Activated T-helper 1 cell treated with anti-CD3 and anti-CD28 coated beads, Interleukin-12 subunit alpha, Interleukin-12 subunit beta, Interleukin-2, Interleukin-4 antibody, amounts not matched to agents 30 ng/mL and 10 ng/mL and 1 ng/mL, durations not matched to agents 14 hours and 24 hours and 36 hours (primary cell): Measurements from ENCODE around the gene DNAH1. TPM values are rescaled to one million over a fixed set of nuclear protein-coding genes. Genes with fewer than 3 reads are reported as not detected.

Source experiments
- DNase-seq: peaks from one replicate; pipeline ENCODE4 v3.0.0; 2021; ENCODE audit warnings: low spot score
- H3K27ac Mint-ChIP-seq: one replicate; pipeline ENCODE4 v1.8.0; 2021; ENCODE audit warnings: mild to moderate bottlenecking, mixed read lengths
- H3K27me3 Mint-ChIP-seq: one replicate; pipeline ENCODE4 v1.8.0; 2022; ENCODE audit warnings: mild to moderate bottlenecking, moderate library complexity, mixed read lengths; ENCODE audit not compliant: insufficient read depth
- H3K36me3 Mint-ChIP-seq: one replicate; pipeline ENCODE4 v1.8.0; 2021; ENCODE audit warnings: low read depth, mixed read lengths
- H3K4me1 Mint-ChIP-seq: one replicate; pipeline ENCODE4 v1.8.0; 2021; ENCODE audit warnings: low read depth, mixed read lengths
- H3K4me3 Mint-ChIP-seq: one replicate; pipeline ENCODE4 v1.8.0; 2021; ENCODE audit warnings: mild to moderate bottlenecking, moderate library complexity, mixed read lengths
- H3K9me3 Mint-ChIP-seq: one replicate; pipeline ENCODE4 v1.8.0; 2021; ENCODE audit warnings: mixed read lengths
- intact Hi-C: fragments of 100-400 bp; cut with micrococcal nuclease; formaldehyde crosslinking; loops from one replicate; pipeline ENCODE4 v1.15.1; 2024
- total RNA-seq: library from RNA; stranded (reverse); gene quantifications from 2 replicates; pipeline ENCODE4 v1.2.3, GENCODE V29; 2022

The DNAH1 gene
- total RNA-seq, 1 donor from 2014 or later = 12.1 TPM

DNA sequence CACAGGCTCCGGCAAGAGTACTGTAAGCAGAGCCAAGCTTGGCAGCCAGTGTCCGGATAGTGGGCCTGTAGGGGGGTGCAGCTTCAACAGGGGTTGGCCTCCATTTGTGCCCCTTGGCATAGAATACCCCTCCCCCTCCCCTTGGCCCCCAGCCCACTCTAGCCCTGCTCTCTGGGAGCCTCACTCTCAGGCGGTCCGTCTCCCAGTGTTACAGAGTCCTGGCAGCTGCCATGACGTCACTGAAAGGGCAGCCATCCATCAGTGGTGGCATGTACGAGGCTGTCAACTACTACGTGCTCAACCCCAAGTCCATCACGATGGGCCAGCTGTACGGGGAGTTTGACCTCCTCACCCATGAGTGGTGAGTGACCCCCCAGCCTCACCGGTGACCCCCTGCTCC lies 50.4 kb downstream of the DNAH1 start:
- Mint-ChIP-seq H3K27me3 (no peaks in the 10 kb centered on the region), H3K36me3 (peaks cover 8% of the 10 kb centered on the region), H3K4me1 (no peaks in the 10 kb centered on the region), H3K9me3 (no peaks in the 10 kb centered on the region), H3K27ac (no peak overlapping the region), H3K4me3 (no peak overlapping the region)
- no peak for DNase-seq
- intact Hi-C loops = no loop called here

DNA sequence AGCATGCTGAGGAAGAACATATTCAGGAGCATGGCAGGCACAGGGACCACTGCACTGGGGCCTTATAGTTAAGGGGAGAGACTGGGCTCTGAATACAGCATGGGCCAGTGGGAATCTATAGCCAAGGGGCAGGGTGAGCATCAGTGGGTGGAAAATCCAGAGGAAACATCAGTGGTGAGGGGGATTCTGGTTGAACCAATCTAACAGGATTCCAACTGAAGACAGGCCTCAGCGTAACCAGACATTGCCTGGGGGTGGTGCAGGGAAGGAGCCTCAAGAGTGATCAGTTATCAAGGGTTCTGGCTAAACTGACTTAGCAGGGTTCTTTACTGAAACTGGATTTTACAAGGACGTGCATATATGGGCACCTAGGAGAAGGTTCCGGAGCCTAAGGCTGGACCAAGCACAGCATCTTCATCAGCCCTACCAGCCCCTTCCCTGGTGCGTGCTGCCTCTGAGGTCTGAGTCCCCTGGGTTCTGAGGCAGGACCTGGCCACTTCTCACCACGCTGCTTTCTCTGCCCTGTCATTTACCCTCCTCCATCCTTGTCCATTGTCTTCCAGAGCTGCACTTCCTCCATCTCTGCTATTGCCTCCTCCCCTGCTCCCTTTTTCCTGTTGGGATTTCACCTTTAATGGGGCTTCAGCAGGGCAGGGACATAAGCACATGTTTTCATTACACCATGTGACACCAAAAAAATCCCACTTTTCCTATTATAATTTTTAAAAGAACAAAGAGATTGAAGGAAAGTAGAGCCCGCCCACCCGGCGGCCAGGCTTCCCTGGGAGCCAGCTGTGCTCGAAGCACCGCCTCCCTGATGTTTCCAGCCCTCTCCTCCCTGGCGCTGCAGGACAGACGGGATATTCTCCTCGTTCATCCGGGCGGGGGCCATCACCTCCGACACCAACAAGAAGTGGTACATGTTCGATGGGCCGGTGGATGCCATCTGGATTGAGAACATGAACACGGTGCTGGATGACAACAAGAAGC lies 52.1 kb downstream of the DNAH1 start:
- H3K27me3 Mint-ChIP-seq = no peaks in the 10 kb centered on the region
- H3K27ac Mint-ChIP-seq = no peak overlapping the region
- H3K4me1 Mint-ChIP-seq = no peaks in the 10 kb centered on the region
- H3K4me3 Mint-ChIP-seq = no peak overlapping the region
- intact Hi-C loops = no loop called here
- H3K9me3 Mint-ChIP-seq = no peaks in the 10 kb centered on the region
- DNase-seq = no peak
- peaks cover 8% of the 10 kb centered on the region for H3K36me3 Mint-ChIP-seq

DNA sequence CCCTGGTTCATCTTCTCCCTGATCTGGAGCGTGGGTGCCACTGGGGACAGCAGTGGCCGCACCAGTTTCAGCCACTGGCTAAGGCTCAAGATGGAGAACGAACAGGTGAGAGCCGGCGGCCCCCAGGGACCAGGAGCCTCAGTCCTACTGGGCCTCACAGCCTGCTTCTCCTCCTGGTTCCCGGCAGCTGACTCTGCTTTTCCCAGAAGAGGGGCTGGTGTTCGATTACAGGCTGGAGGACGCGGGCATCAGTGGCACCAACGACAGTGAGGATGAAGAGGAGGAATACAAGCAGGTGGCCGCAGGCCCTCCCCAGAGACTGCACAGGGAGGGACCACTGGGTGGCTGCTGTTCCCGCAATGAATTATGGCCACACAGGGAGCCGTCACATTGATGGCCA lies 54.4 kb downstream of the DNAH1 start:
- peaks cover 5% of the 10 kb centered on the region for H3K4me1 Mint-ChIP-seq
- H3K36me3 Mint-ChIP-seq = peaks cover 9% of the 10 kb centered on the region
- H3K27me3 Mint-ChIP-seq = no peaks in the 10 kb centered on the region
- no peak overlapping the region for H3K27ac Mint-ChIP-seq
- intact Hi-C loops = no loop called here
- no peak for DNase-seq
- H3K4me3 Mint-ChIP-seq = no peak overlapping the region
- H3K9me3 Mint-ChIP-seq = no peaks in the 10 kb centered on the region

DNA sequence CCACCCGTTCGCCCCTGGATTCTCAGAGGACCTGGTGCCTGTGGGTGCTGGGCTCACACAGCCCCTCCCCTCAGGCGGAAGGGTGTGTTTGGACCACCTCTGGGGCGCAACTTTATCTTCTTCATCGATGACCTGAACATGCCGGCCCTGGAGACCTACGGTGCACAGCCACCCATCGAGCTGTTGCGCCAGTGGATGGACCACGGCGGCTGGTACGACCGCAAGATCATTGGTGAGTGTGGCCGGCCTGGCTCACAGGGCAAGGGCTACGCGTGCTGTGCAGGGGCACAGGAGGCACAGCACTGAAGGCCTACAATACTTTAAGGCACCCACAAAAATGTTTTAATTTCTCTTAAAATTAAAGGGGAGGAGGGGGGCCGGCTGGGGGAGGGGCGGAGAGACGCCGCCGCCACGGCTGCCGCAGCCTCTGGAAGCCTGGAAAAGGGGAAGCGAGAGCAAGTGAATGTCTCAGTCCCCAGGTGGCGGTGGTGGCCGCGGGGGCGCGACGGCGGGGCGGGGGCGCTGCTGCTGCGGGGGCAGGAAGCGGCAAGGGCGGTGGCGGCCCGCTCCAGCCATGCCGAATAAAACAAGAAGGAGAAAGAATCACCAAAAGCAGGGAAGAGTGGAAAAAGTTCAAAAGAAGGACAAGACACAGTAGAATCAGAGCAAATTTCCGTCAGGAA lies 56.8 kb downstream of the DNAH1 start:
- Mint-ChIP-seq H3K27me3 (no peaks in the 10 kb centered on the region), H3K27ac (no peak overlapping the region), H3K9me3 (no peaks in the 10 kb centered on the region), H3K4me3 (no peak overlapping the region), H3K36me3 (peaks cover 6% of the 10 kb centered on the region), H3K4me1 (peaks cover 5% of the 10 kb centered on the region)
- intact Hi-C loops = no loop called here
- no peak for DNase-seq

DNA sequence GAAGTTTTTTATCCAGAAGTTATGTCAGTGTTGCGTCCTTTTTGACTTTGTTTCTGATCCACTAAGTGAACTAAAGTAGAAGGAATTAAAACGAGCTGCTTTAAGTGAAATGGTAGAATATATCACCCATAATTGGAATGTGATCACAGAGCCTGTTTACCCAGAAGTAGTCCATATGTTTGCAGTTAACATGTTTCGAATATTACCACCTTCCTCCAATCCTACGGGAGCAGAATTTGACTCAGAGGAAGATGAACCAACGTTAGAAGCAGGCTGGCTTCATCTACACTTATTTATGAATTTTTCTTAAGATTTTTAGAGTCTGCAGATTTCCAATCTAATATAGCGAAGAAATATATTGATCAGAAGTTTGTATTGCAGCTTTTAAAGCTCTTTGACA lies 57.6 kb downstream of the DNAH1 start:
- Mint-ChIP-seq H3K9me3 (no peaks in the 10 kb centered on the region), H3K4me3 (no peak overlapping the region)

DNA sequence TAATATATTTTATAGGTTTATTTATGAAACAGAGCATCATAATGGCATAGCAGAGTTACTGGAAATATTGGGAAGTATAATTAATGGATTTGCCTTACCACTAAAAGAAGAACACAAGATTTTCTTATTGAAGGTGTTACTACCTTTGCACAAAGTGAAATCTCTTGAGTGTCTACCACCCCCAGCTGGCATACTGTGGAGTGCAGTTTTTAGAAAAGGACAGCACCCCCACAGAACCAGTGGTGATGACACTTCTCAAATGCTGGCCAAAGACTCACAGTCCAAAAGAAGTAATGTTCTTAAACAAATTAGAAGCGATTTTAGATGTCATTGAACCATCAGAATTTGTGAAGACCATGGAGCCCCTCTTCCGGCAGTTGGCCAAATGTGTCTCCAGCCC lies 58.1 kb downstream of the DNAH1 start:
- Mint-ChIP-seq H3K9me3 (no peaks in the 10 kb centered on the region), H3K36me3 (peaks cover 6% of the 10 kb centered on the region), H3K27me3 (no peaks in the 10 kb centered on the region), H3K4me3 (no peak overlapping the region), H3K27ac (no peak overlapping the region), H3K4me1 (peaks cover 5% of the 10 kb centered on the region)
- intact Hi-C loops = no loop called here
- no peak for DNase-seq

More for the DNA sequence above, 57.6 kb downstream of the DNAH1 start:
- Mint-ChIP-seq H3K27ac (no peak overlapping the region), H3K4me1 (peaks cover 5% of the 10 kb centered on the region), H3K36me3 (peaks cover 6% of the 10 kb centered on the region), H3K27me3 (no peaks in the 10 kb centered on the region)
- intact Hi-C loops = no loop called here
- DNase-seq = no peak

DNA sequence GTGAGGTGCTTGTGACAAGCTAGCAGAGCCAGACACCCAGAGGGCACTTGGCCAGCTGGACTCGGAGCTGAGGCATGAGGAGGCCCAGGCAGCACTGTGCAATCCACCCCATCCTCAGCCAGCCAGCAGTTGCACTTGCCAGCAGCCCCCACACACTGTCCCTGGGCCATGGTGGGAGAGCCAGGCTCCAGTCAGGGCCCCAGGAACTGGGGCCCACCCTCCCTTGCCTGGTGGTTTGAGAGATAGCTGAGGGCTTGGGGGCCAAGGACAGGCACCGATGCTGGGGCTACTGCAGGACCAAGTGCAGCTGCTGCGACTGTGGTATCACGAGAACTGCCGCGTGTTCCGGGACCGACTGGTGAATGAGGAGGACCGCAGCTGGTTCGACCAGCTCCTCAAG lies 63.5 kb downstream of the DNAH1 start:
- no peaks in the 10 kb centered on the region for H3K9me3 Mint-ChIP-seq

DNA sequence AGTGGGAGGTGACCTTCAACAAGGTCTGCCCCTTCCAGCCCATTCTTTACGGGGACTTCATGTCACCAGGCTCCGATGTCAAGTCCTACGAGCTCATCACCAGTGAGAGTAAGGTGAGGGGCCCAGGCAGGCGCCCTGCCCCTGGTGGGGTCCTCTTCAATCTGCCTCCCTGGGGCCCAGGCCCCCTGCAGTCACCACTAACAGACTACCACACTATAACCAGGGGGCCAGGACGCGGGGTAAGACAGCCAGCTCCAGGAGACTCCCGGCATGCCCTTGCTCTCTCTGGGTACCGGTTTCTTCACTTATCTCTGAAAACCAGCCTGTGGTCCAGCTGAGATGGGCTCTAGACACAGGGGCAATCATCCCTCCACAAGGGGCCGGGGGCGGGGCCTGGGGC lies 63.9 kb downstream of the DNAH1 start:
- no peak overlapping the region for H3K27ac Mint-ChIP-seq
- no peak overlapping the region for H3K4me3 Mint-ChIP-seq
- no peaks in the 10 kb centered on the region for H3K4me1 Mint-ChIP-seq
- H3K9me3 Mint-ChIP-seq = no peaks in the 10 kb centered on the region
- intact Hi-C loops = no loop called here
- no peak for DNase-seq
- H3K36me3 Mint-ChIP-seq = no peaks in the 10 kb centered on the region
- no peaks in the 10 kb centered on the region for H3K27me3 Mint-ChIP-seq

More for the DNA sequence above, 63.5 kb downstream of the DNAH1 start:
- intact Hi-C loops = no loop called here
- no peaks in the 10 kb centered on the region for H3K27me3 Mint-ChIP-seq
- H3K36me3 Mint-ChIP-seq = peaks cover under 1% of the 10 kb centered on the region
- H3K4me3 Mint-ChIP-seq = no peak overlapping the region
- DNase-seq = no peak
- no peaks in the 10 kb centered on the region for H3K4me1 Mint-ChIP-seq
- no peak overlapping the region for H3K27ac Mint-ChIP-seq

DNA sequence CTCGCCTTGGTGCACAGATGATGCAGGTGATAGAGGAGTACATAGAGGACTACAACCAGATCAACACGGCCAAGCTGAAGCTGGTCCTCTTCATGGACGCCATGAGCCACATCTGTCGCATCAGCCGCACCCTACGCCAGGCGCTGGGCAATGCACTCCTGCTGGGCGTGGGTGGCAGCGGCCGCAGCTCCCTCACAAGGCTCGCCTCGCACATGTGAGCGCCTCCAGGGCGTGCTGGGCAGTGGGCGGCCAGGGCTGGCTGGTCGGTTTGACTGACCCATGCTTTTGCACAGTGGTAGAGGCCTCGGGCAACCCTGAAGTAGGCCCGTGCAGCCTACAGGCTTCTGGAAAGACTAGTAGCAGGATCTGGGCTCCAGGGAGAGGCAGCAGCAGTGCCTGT lies 65.5 kb downstream of the DNAH1 start:
- no peaks in the 10 kb centered on the region for H3K9me3 Mint-ChIP-seq
- H3K4me1 Mint-ChIP-seq = no peaks in the 10 kb centered on the region
- H3K27me3 Mint-ChIP-seq = no peaks in the 10 kb centered on the region
- DNase-seq = no peak
- H3K4me3 Mint-ChIP-seq = no peak overlapping the region
- H3K27ac Mint-ChIP-seq = no peak overlapping the region
- H3K36me3 Mint-ChIP-seq = no peaks in the 10 kb centered on the region
- intact Hi-C loops = no loop called here

DNA sequence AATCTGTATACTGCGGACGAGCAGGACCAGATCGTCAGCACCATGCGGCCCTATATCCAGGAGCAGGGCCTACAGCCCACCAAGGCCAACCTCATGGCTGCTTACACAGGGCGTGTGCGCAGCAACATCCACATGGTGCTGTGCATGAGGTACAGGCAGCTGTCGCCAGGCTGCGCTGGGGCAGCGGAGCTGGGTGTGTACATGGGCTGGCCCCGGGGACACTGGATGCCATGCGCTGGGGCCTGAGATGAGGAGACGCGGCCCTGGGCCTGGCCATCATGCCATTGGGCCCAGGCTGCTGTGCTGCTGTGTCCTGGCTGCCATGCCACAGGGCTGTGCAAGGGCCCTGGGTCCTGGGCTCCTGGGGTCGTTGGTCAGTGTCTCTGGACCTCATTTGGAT lies 67.3 kb downstream of the DNAH1 start:
- intact Hi-C loops = no loop called here
- Mint-ChIP-seq H3K4me3 (no peak overlapping the region), H3K4me1 (no peaks in the 10 kb centered on the region), H3K27me3 (no peaks in the 10 kb centered on the region), H3K36me3 (no peaks in the 10 kb centered on the region), H3K27ac (no peak overlapping the region), H3K9me3 (no peaks in the 10 kb centered on the region)
- DNase-seq = no peak

DNA sequence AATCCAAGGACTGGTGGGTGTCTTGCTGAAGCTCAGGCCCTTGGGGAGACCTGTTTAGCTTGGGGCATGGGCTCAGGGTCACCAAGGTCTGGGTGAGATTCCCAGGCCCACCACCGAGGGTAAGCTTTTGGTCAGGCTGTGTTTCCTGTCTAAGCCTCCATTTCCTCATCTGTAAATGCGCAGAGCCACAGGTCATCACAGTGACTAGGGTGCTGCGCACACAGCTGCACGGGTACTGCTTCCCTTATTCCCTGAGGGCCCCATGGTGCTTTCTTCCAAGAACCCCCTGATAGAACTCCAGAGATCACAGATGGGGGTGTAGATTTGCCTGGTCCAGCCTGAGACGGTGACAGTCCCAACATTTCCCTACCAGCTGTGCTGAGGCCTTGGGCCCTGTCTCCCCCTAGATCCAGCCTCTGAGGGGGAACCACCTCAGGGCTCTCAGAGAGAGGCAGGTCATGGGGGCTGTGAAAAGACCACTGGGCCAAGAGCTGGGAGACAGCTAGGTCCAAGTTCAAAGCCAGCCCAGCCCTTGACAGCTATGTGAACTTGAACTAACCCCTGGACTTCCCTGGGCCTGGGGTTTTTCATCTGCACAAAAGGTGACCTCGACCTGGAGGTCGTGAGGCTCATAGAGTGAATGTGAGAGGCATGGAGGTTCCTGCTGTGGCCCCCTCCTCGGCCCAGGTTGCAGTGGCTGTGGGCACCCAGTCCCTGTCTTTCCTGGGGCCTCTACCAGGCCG lies 68.1 kb downstream of the DNAH1 start:
- H3K27me3 Mint-ChIP-seq = no peaks in the 10 kb centered on the region
- no peak for DNase-seq
- H3K4me1 Mint-ChIP-seq = no peaks in the 10 kb centered on the region
- H3K9me3 Mint-ChIP-seq = no peaks in the 10 kb centered on the region
- H3K27ac Mint-ChIP-seq = no peak overlapping the region
- no peaks in the 10 kb centered on the region for H3K36me3 Mint-ChIP-seq
- intact Hi-C loops = no loop called here
- H3K4me3 Mint-ChIP-seq = no peak overlapping the region

DNA sequence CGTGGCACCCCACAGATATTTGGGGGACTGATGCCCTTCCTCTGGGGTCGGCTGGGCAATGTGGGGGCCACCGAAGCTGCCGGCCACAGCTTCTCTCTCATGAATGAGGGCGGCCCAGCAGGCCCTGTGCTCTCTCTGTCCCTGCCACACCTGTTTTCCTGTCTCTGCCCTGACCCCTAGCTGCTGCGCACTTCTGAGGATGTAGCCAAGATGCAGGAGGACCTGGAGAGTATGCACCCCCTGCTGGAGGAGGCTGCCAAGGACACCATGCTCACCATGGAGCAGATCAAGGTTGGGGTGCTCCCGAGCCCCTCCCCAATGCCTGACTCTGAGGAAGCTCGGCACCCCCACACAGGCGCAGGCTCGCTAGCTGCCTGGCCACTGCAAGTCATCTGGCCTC lies 69.0 kb downstream of the DNAH1 start:
- H3K9me3 Mint-ChIP-seq = no peaks in the 10 kb centered on the region
- no peak overlapping the region for H3K27ac Mint-ChIP-seq
- H3K4me1 Mint-ChIP-seq = no peaks in the 10 kb centered on the region
- no peaks in the 10 kb centered on the region for H3K27me3 Mint-ChIP-seq
- no peaks in the 10 kb centered on the region for H3K36me3 Mint-ChIP-seq
- intact Hi-C loops = no loop called here
- no peak for DNase-seq
- no peak overlapping the region for H3K4me3 Mint-ChIP-seq

DNA sequence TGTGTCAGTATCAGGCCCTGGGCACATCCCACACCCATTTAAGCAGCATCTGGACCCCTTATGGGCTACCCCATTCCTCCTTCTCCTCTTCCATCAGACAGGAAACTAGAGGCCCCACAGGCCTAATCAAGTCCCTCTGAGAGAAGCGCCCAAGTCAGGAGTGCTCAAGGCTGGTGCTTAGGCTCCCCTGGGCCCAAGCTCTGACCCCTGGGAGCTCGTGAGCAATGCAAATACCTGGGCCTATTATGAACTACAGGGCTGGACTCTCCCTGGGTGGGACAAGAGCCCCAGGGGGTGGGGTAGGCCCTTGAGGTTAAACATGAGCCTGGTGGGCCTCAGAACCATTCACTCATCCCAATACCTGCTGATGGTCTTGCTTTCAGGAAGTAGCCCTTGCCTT lies 71.4 kb downstream of the DNAH1 start:
- intact Hi-C loops = no loop called here
- Mint-ChIP-seq H3K4me3 (no peak overlapping the region), H3K27me3 (no peaks in the 10 kb centered on the region), H3K27ac (no peak overlapping the region), H3K4me1 (no peaks in the 10 kb centered on the region), H3K36me3 (peaks cover 6% of the 10 kb centered on the region), H3K9me3 (no peaks in the 10 kb centered on the region)
- DNase-seq = no peak
